Breast epithelium (tissue), 3 donors: Measurements from ENCODE around the gene DTX4.

Experiments
- CTCF ChIP-seq, 3 donors: fragments of 450-650 bp; IDR thresholded peaks; one replicate each; pipeline ENCODE4 v1.5.1; 2016 to 2017; ENCODE audit warnings: antibody characterized with exemption in 3 of 3, mild to moderate bottlenecking in 3 of 3, moderate library complexity in 3 of 3
- POLR2A ChIP-seq: fragments of 450-650 bp; IDR thresholded peaks from one replicate; pipeline ENCODE4 v1.6.1; 2016; ENCODE audit warnings: antibody characterized with exemption, mild to moderate bottlenecking, moderate library complexity
- POLR2AphosphoS5 ChIP-seq, 3 donors: sonication (generic); formaldehyde crosslinking; IDR thresholded peaks; one replicate each; pipeline ENCODE4 v1.6.1; 2017; ENCODE audit warnings: antibody characterized with exemption in 3 of 3

DNA sequence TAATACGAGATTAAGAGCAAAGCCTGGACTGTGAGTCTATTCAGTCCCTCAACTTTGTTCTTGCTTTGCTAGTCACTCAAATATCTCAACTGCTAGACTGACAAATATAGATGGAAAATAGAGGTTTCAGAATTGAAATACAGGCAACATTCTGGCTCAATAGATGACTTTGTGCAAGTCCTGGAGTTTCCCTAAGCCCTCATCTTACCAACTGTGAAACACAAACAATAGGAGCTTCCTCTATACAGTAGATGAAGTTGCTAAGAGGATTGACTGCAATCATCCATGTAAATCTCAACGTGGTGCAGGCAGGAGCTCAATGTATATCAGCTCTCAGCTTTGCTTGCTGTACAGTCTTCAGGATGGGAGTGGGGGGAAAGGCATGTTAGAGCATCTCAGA is 47.0 kb downstream of the DTX4 start:
- TF ChIP-seq CTCF (IDR thresholded peaks at IDR 0.05) (no peak), POLR2A (no peak), POLR2AphosphoS5 (IDR thresholded peaks at IDR 0.05) (no peak)
